ENCODE measurements around the gene USHBP1.

Gene USHBP1

GRCh38 chr19:17246681-17247425, 17.7 kb downstream of the USHBP1 start:
- H3K27ac ChIP-seq (ENCODE audit: low read length, poor library complexity, severe bottlenecking): peak overlapping the region; percentile 90

GRCh38 chr19:17245535-17245984, 19.0 kb downstream of the USHBP1 start, which contains the start of gene NR2F6:
Gene NR2F6 (minus strand): TSS chr19:17245919. CDS start chr19:17245220, 699 bp downstream.
- no peak within 1 kb of the TSS for H2AFZ ChIP-seq (ENCODE audit: low read depth, low read length)
- H2AK5ac ChIP-seq (ENCODE audit: low read length, severe bottlenecking): peak within 1 kb of the TSS; percentile 5
- no peaks in the 10 kb centered on the region for H3K9me3 ChIP-seq (ENCODE audit: control insufficient read depth, low read length)
- H3K14ac ChIP-seq (ENCODE audit: low read length in 2 of 2): peak within 1 kb of the TSS; percentile 80 to 84
- peak within 1 kb of the TSS; percentile 67 for H2BK5ac ChIP-seq (ENCODE audit: low read depth, low read length, poor library complexity, severe bottlenecking)
- peak within 1 kb of the TSS; percentile 95 for H4K91ac ChIP-seq (ENCODE audit: low read length)
- peak within 1 kb of the TSS; percentile 67 for H4K8ac ChIP-seq (ENCODE audit: low read length)
- DNase-seq: no peak
- H3K27ac ChIP-seq (ENCODE audit: low read length, poor library complexity, severe bottlenecking): peak within 1 kb of the TSS; percentile 90
- no peaks in the 10 kb centered on the region for H3K27me3 ChIP-seq (ENCODE audit: control insufficient read depth in 1 of 2, insufficient read depth in 1 of 2, low read length in 2 of 2)
- H2BK12ac ChIP-seq (ENCODE audit: low read length in 2 of 2): peak within 1 kb of the TSS; percentile 57 to 94
- H3K36me3 ChIP-seq (ENCODE audit: control insufficient read depth in 1 of 2, insufficient read depth in 2 of 2, low read depth in 1 of 2, low read length in 2 of 2): peaks cover 0 to 9% of the 10 kb centered on the region in 2 experiments
- peak within 1 kb of the TSS; percentile 79 for H3K9ac ChIP-seq (ENCODE audit: low read length)
- H3K79me1 ChIP-seq (replicated peaks; ENCODE audit: low read length, poor library complexity, severe bottlenecking): peaks cover 2% of the 10 kb centered on the region
- H3K4me2 ChIP-seq (ENCODE audit: low read length, poor library complexity, severe bottlenecking): peak within 1 kb of the TSS; percentile 57
- peak within 1 kb of the TSS; percentile 85 to 99 for H3K18ac ChIP-seq (ENCODE audit: low read depth in 1 of 2, low read length in 2 of 2)
- peak within 1 kb of the TSS; percentile 93 for H2BK120ac ChIP-seq (ENCODE audit: low read depth, low read length)
- peak within 1 kb of the TSS in 1 of 2 experiments; percentile 99 for H3K23ac ChIP-seq (ENCODE audit: low read length in 2 of 2)
- H2BK15ac ChIP-seq (ENCODE audit: low read depth, poor library complexity, severe bottlenecking): peak within 1 kb of the TSS; percentile 94
- WGBS: 1% methylated on average over 15 of the region's 72 CpGs
- peak within 1 kb of the TSS; percentile 98 to 99 for H3K4ac ChIP-seq (ENCODE audit: low read depth in 1 of 2, low read length in 2 of 2)
- peaks cover 52% of the 10 kb centered on the region for H3K4me1 ChIP-seq (ENCODE audit: control insufficient read depth, insufficient read depth, low read depth, low read length)
- H3K4me3 ChIP-seq (ENCODE audit: insufficient read depth in 1 of 2, low read depth in 1 of 2, low read length in 2 of 2): peak within 1 kb of the TSS; percentile 90 to 92

More at GRCh38 chr19:17246681-17247425, 17.7 kb downstream of the USHBP1 start:
- Histone ChIP-seq H4K91ac (ENCODE audit: low read length) (peak overlapping the region; percentile 95), H2BK12ac (ENCODE audit: low read length in 2 of 2) (peak overlapping the region; percentile 82 to 94), H2AFZ (ENCODE audit: low read depth, low read length) (no peak overlapping the region), H2BK120ac (ENCODE audit: low read depth, low read length) (peak overlapping the region; percentile 75), H2BK5ac (ENCODE audit: low read depth, low read length, poor library complexity, severe bottlenecking) (peak overlapping the region; percentile 59), H3K4me2 (ENCODE audit: low read length, poor library complexity, severe bottlenecking) (peak overlapping the region; percentile 57), H3K4me3 (ENCODE audit: insufficient read depth in 1 of 2, low read depth in 1 of 2, low read length in 2 of 2) (peak overlapping the region; percentile 16 to 69), H3K9ac (ENCODE audit: low read length) (peak overlapping the region; percentile 71), H3K36me3 (ENCODE audit: control insufficient read depth in 1 of 2, insufficient read depth in 2 of 2, low read depth in 1 of 2, low read length in 2 of 2) (no peaks in the 10 kb centered on the region), H3K14ac (ENCODE audit: low read length in 2 of 2) (peak overlapping the region in 1 of 2 experiments; percentile 50), H3K23ac (ENCODE audit: low read length in 2 of 2) (no peak overlapping the region), H3K9me3 (ENCODE audit: control insufficient read depth, low read length) (no peaks in the 10 kb centered on the region), H3K4me1 (ENCODE audit: control insufficient read depth, insufficient read depth, low read depth, low read length) (peaks cover 46% of the 10 kb centered on the region), H3K18ac (ENCODE audit: low read depth in 1 of 2, low read length in 2 of 2) (peak overlapping the region; percentile 85 to 99), H2BK15ac (ENCODE audit: low read depth, poor library complexity, severe bottlenecking) (peak overlapping the region; percentile 82), H4K8ac (ENCODE audit: low read length) (peak overlapping the region; percentile 95), H3K4ac (ENCODE audit: low read depth in 1 of 2, low read length in 2 of 2) (peak overlapping the region; percentile 85 to 90), H2AK5ac (ENCODE audit: low read length, severe bottlenecking) (peak overlapping the region; percentile 62), H3K79me1 (replicated peaks; ENCODE audit: low read length, poor library complexity, severe bottlenecking) (no peaks in the 10 kb centered on the region), H3K27me3 (ENCODE audit: control insufficient read depth in 1 of 2, insufficient read depth in 1 of 2, low read length in 2 of 2) (no peaks in the 10 kb centered on the region)
- whole genome bisulfite sequencing: 5% methylated on average over 20 of the region's 21 CpGs
- DNase-seq: peak; percentile 87

GRCh38 chr19:17244618-17245534, 19.7 kb downstream of the USHBP1 start:
- Histone ChIP-seq H3K27ac (ENCODE audit: low read length, poor library complexity, severe bottlenecking) (peak overlapping the region; percentile 22), H3K4ac (ENCODE audit: low read depth in 1 of 2, low read length in 2 of 2) (peak overlapping the region; percentile 98 to 99), H2BK120ac (ENCODE audit: low read depth, low read length) (peak overlapping the region; percentile 93), H3K4me2 (ENCODE audit: low read length, poor library complexity, severe bottlenecking) (peak overlapping the region; percentile 49), H2AK5ac (ENCODE audit: low read length, severe bottlenecking) (peak overlapping the region; percentile 5), H3K4me1 (ENCODE audit: control insufficient read depth, insufficient read depth, low read depth, low read length) (peaks cover 53% of the 10 kb centered on the region), H4K91ac (ENCODE audit: low read length) (peak overlapping the region; percentile 90), H2BK15ac (ENCODE audit: low read depth, poor library complexity, severe bottlenecking) (peak overlapping the region; percentile 94), H2BK12ac (ENCODE audit: low read length in 2 of 2) (peak overlapping the region; percentile 5 to 11), H2BK5ac (ENCODE audit: low read depth, low read length, poor library complexity, severe bottlenecking) (peak overlapping the region; percentile 1), H3K23ac (ENCODE audit: low read length in 2 of 2) (peak overlapping the region in 1 of 2 experiments; percentile 99), H3K14ac (ENCODE audit: low read length in 2 of 2) (peak overlapping the region; percentile 80 to 84), H3K79me1 (replicated peaks; ENCODE audit: low read length, poor library complexity, severe bottlenecking) (peaks cover 6% of the 10 kb centered on the region), H3K27me3 (ENCODE audit: control insufficient read depth in 1 of 2, insufficient read depth in 1 of 2, low read length in 2 of 2) (no peaks in the 10 kb centered on the region), H2AFZ (ENCODE audit: low read depth, low read length) (no peak overlapping the region), H3K18ac (ENCODE audit: low read depth in 1 of 2, low read length in 2 of 2) (peak overlapping the region; percentile 85 to 98), H3K9me3 (ENCODE audit: control insufficient read depth, low read length) (no peaks in the 10 kb centered on the region), H4K8ac (ENCODE audit: low read length) (peak overlapping the region; percentile 43), H3K9ac (ENCODE audit: low read length) (peak overlapping the region; percentile 79), H3K36me3 (ENCODE audit: control insufficient read depth in 1 of 2, insufficient read depth in 2 of 2, low read depth in 1 of 2, low read length in 2 of 2) (peaks cover 0 to 16% of the 10 kb centered on the region in 2 experiments), H3K4me3 (ENCODE audit: insufficient read depth in 1 of 2, low read depth in 1 of 2, low read length in 2 of 2) (peak overlapping the region; percentile 90 to 92)
- WGBS: 1% methylated on average over 62 of the region's 100 CpGs
- DNase-seq: no peak
